Measurements from ENCODE around the gene PTPRT.

The PTPRT gene

GRCh38 chr20:43022568-43022967, 167.1 kb downstream of the PTPRT start:
- DNase-seq (ENCODE audit: low read depth in 2 of 2): no peak

GRCh38 chr20:43022081-43022480, 167.6 kb downstream of the PTPRT start:
- no peak for DNase-seq (ENCODE audit: low read depth in 2 of 2)

GRCh38 chr20:43017241-43018030, 172.3 kb downstream of the PTPRT start:
- no peak for DNase-seq (ENCODE audit: low read depth in 2 of 2)

- no peak for DNase-seq (ENCODE audit: low read depth in 2 of 2)
These were observed 173.4 kb downstream of the PTPRT start for GRCh38 chr20:43016257-43016656.

- no peak for DNase-seq (ENCODE audit: low read depth in 2 of 2)
These were observed 174.1 kb downstream of the PTPRT start for GRCh38 chr20:43015566-43015965.

GRCh38 chr20:43014206-43014605, 175.5 kb downstream of the PTPRT start:
- no peak for DNase-seq (ENCODE audit: low read depth in 2 of 2)

DNA sequence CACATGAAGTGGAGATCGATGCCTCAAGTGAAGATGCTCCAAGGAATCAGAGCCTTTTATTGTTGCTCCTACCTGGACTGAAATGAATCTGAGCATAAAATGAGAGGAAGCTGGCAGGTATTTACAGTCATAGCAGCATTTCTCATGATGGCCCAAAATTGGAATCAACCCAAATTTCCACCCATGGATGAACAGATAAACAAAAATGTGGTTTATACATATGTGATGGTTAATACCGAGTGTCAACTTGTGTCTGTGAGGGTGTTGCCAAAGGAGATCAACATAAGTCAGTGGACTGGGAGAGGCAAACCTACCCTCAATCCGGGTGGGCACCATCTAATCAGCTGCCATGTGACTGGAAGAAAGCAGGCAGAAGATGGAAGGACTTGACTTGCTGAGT, 178.2 kb downstream of the PTPRT start:
- DNase-seq (ENCODE audit: low read depth in 2 of 2): no peak

- DNase-seq (ENCODE audit: low read depth in 2 of 2): no peak
These were observed 180.2 kb downstream of the PTPRT start for GRCh38 chr20:43009532-43009931.

- DNase-seq (ENCODE audit: low read depth in 2 of 2): no peak
These were observed 182.2 kb downstream of the PTPRT start for GRCh38 chr20:43007525-43007924.

- DNase-seq (ENCODE audit: low read depth in 2 of 2): no peak
These were observed 182.9 kb downstream of the PTPRT start for GRCh38 chr20:43006651-43007375.

GRCh38 chr20:43003318-43003944, 186.3 kb downstream of the PTPRT start:
- DNase-seq (ENCODE audit: low read depth in 2 of 2): no peak

GRCh38 chr20:42996141-42996540, 193.6 kb downstream of the PTPRT start:
- DNase-seq (ENCODE audit: low read depth in 2 of 2): no peak

DNA sequence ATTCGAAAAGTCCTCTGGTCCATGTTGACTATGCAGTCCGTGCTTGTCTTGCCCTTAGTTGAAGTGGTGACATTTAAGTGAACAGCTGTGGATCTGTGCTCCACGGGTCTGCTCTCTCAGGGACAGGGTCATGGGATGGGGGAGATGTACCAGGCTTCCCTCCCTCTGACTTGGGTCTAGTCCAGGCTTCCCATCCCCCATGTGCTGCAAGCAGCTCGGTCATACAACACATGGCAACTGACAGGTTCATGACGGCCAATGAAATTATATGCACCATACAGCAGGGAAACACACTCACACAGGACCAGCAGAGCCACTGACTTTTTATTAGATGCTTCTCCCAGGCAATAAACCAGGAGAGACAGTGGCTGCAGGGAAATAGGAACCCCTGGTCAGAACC, 201.4 kb downstream of the PTPRT start:
- no peak for DNase-seq (ENCODE audit: low read depth in 2 of 2)

DNA sequence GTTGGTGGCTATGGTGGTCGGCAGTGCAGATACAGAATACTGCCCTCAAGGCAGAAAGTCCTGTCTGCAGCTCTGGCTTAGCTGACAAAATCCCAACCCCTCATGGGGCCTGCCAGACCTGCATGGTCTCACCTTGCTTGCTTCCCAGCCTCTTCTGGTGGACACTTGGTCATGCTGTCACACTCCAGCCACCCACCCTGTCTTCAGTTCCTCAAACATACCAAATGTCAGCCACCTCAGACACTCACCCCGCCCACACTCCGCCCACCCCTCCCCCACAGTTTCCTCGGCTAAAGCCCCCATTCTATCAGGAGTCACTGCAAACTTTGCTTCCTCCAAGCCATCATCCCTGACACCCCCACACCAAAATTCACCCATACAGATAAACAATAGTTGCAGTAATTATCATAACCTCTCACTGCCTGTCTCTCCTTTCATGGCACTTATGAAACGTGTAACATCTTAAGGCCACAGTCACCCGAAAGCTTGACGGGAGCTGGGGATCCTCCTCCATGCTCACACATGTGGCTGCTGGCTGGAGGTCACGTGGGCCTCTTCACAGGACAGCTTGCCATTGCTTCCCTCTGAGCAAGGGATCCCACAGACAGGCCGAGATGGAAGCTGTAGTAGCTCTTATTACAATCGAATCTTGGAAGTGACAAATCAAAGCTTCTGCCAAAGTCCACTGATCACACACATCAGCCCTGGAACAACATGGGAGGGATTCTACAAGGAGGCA, 202.2 kb downstream of the PTPRT start:
- DNase-seq (ENCODE audit: low read depth in 2 of 2): no peak

DNA sequence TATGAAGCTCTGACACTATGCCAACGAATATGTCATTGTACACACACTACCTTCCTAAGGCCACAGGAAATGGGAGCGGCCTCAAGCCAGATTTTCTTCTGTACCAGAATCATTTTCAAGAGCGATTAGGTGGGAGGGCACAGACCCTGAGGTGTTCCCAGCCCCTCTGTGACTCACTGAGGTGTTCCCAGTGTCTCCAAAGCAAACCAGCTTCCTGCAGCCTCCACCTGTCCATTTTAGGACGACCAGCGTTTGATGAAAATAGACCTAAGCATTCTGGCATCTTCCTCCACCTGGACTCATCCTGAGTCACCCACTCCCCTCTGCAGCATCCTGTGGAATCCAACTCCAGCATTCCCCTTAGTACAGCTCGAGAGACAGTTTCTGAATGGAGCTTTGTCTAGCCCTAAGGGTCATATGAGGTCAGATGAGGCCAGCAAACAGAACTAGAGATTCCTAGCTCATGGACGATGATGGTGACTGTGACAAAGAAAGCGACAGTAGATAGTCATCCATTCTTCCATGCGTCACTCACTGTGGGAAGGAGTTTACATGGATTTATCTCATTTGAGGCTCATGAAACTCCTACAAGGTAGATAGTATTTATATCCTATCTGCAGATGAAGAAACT, 203.4 kb downstream of the PTPRT start:
- no peak for DNase-seq (ENCODE audit: low read depth in 2 of 2)

DNA sequence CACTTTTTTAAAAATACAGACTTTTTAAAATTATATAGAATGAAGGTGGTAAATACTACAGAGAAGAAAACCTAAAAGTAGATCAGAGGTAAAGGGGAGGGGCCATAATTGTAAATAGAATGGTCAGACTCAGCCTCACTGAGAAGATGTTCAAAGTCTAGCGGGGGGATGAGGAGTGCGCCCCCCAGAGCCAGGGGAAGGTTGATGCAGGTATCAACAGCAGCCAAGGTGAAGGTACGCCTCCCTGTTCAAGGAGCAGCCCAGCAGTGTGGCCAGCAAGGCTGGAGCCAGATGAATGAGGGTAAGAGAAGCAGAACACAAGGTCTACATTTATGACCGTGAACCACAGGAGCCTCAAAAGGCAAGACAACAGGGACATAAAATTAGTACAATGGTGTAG, 204.1 kb downstream of the PTPRT start:
- no peak for DNase-seq (ENCODE audit: low read depth in 2 of 2)

DNA sequence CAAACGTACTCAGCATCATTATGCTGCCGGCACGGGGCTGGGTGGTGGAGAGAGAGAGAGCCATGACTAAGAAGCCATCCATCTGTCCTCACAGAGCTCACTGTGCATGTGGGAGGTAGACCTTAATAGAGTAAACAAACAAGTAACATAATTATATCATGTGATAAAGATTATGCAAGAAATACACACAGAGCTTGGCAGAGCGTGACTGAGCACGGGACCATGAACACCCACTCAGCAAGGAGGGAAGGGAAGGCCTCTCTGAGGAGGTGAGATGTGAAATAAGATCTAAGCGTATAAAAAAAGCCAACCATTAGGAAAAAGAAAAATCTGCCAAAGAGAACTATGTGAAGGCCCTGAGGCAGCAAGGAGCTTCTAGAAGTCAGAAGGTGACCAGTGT, 207.5 kb downstream of the PTPRT start:
- DNase-seq (ENCODE audit: low read depth in 2 of 2): no peak

- DNase-seq (ENCODE audit: low read depth in 2 of 2): no peak
These were observed 208.5 kb downstream of the PTPRT start for GRCh38 chr20:42981253-42981652.

GRCh38 chr20:42979720-42980119, 210.0 kb downstream of the PTPRT start:
- no peak for DNase-seq (ENCODE audit: low read depth in 2 of 2)

GRCh38 chr20:42978184-42978974, 211.3 kb downstream of the PTPRT start:
- no peak for DNase-seq (ENCODE audit: low read depth in 2 of 2)

DNA sequence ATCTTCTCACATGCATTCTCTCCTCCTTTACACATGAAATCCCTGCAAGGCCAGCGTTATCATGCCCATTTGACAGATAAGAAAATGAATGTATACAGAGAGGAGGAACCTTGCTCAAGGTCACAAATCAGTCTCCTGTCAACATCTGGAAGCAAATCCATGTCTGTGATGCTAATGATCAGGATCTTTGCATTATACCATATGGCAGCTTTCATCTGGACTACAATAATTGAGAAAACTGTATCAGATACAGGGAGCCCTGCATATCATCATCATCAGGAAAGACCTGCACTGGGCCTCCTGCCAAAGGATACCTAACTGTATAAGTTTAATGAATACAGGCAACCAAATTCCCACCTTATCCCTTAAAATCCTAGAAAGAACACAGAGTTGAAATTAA, 213.7 kb downstream of the PTPRT start:
- no peak for DNase-seq (ENCODE audit: low read depth in 2 of 2)
